Heart right ventricle (tissue), 16 donors: ENCODE results near the gene C11orf68. TPM values are rescaled to one million over a fixed set of nuclear protein-coding genes. Genes with fewer than 3 reads are reported as not detected.

Source experiments
- ATAC-seq, 8 donors: fragments of 200-7000 bp; cut with Tn5 transposase; one replicate each; pipeline ENCODE4 v1.9.1; 2020; ENCODE audit warnings: mild to moderate bottlenecking in 8 of 8, moderate library complexity in 8 of 8, moderate number of reproducible peaks in 1 of 8
- DNase-seq, 2 donors: peaks; one replicate each; pipeline ENCODE4 v3.0.0-alpha.2; 2020
- H3K27ac ChIP-seq, 10 donors: fragments of 200-600 bp; sonication (generic) in 2 of 10; one replicate each; pipeline versions ENCODE4 v1.5.0 to v1.8.0; 2020 to 2022; ENCODE audit warnings: mild to moderate bottlenecking in 3 of 10
- H3K27me3 ChIP-seq, 7 donors: fragments of 200-600 bp; one replicate each; pipeline ENCODE4 v1.8.0; 2021 to 2022; ENCODE audit warnings: mild to moderate bottlenecking in 2 of 7
- H3K36me3 ChIP-seq, 9 donors: fragments of 200-600 bp; sonication (generic) in 1 of 9; one replicate each; pipeline versions ENCODE4 v1.5.0 to v1.8.0; 2020 to 2022; ENCODE audit warnings: mild to moderate bottlenecking in 2 of 9
- H3K4me1 ChIP-seq, 9 donors: fragments of 200-600 bp; sonication (generic) in 1 of 9; one replicate each; pipeline versions ENCODE4 v1.5.0 to v1.8.0; 2020 to 2022; ENCODE audit warnings: mild to moderate bottlenecking in 4 of 9
- H3K4me3 ChIP-seq, 10 donors: fragments of 200-600 bp; sonication (generic) in 2 of 10; one replicate each; pipeline versions ENCODE4 v1.5.0 to v1.8.0; 2020 to 2022; ENCODE audit warnings: mild to moderate bottlenecking in 7 of 10, moderate library complexity in 2 of 10
- H3K9me3 ChIP-seq, 11 donors: fragments of 200-600 bp in 10 of 11; sonication (generic) in 2 of 11; one replicate each; pipeline versions ENCODE4 v1.5.0 to v1.8.0; 2013 to 2022; ENCODE audit warnings: mild to moderate bottlenecking in 2 of 11, control low read depth in 1 of 11, moderate library complexity in 1 of 11
- WGBS, 2 donors: extraction: QIAGEN DNeasy Blood & Tissue Kit; methylation state at CpG; one replicate each; pipeline ENCODE4 v1.1.7; 2013; ENCODE audit warnings: inconsistent platforms in 1 of 2; 5-methylcytosine and 5-hydroxymethylcytosine counted together
- intact Hi-C, 10 donors: fragments of 100-400 bp; cut with DNase I; formaldehyde crosslinking; loops; one replicate each; pipeline versions ENCODE4 v1.11.1 to v1.14.2; 2022
- polyA plus RNA-seq, 2 donors: library from polyadenylated mRNA; stranded (reverse); fragments of 200-250 nt; gene quantifications; one replicate each; pipeline ENCODE4 v1.2.3, GENCODE V29; 2013
- total RNA-seq, 10 donors: library from RNA; stranded (reverse); fragmentation: NEBNext Ultra II Directional in 3 of 10; extraction: Animal tissue kit (Norgen Biotek cat#: 25700) in 3 of 10; gene quantifications; one replicate each; pipeline versions ENCODE4 v1.2.1 to v1.2.4, GENCODE V29; 2021 to 2023
- TF ChIP-seq, protein P1 (sequence below), 9 donors: fragments of 200-600 bp; sonication (generic) in 2 of 9; IDR thresholded peaks; one replicate each; pipeline versions ENCODE4 v1.5.0 to v1.8.0; 2021 to 2022; ENCODE audit warnings: antibody characterized with exemption in 9 of 9, mild to moderate bottlenecking in 5 of 9, moderate library complexity in 1 of 9
- donor health status: Arrhythmogenic right ventricular cardiomyopathy.
- donor health status: ischemic (EF 13 %, LVEDD 7.1; RV severe dilation, severe dysfunction).
- donor health status: healthy with polysubstance abuse.
- donor health status: DM: no; HTN: yes; CAD: no.
- donor health status: DM: no; HTN: no; CAD: no.
- donor health status: ischemic (EF 25% LVEDD 6.9; RV normal size, moderate dysfunction).
- donor health status: ischemic (EF 25% LVEDD 5.7; RV mildly dilated, moderate dysfunction).
- donor health status: healthy.
- donor health status: DM: yes; HTN: yes; CAD: no.
- donor health status: Ischemic cardiomyopathy.
- donor health status: ischemic (EF 35%, LVEDD 5.7; RV mildly dilated, moderate dysfunction).
- donor health status: nonischemic (EF 11% LVEDD 7.7; RV severe dilation, severe dysfunction).
- donor health status: DM: yes; HTN: yes; CAD: no.
- donor health status: PGD.
- donor health status: ischemic (EF 29% LVEDD 5.4; RV normal size, mild dysfunction).
- donor health status: nonischemic (EF 23%, LVEDD 6.1; RV moderate dilation, normal function).

C11orf68 gene
- total and polyA plus RNA-seq, 12 donors: 35.7 to 49.2 (median 40.9) TPM

DNA sequence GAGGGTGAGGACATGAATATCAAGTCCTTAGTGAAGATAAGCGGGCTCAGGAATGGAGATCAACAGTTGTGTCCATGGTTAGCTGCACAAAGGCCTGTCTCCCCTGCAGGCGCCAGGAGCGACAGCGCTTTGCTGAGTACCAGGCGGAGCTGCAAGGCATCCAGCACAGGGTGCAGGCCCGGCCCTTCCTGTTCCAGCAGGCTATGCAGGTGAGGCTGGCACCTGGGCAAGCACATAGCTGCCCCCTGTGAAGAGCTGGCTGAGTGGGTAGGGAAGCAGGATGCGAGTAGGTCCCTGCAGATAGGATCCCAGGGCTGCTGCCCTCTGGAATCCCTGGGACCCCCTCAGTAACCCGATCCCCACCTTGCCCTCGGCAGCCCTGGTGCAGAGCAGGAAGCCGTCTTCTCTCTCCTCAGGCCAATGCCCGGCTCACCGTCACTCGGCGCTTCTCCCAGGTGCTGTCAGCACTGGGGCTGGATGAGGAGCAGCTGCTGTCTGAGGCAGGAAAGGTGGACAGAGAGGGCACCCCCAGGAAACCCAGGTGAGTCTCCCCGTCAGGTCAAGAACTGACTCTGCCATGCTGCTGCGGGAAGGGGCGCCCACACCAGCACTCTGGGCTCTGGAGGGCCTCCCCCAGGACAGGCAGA is 40.0 kb upstream of the C11orf68 start:
- H3K9me3 ChIP-seq: no peaks in the 10 kb centered on the region
- ATAC-seq: no peak
- H3K4me3 ChIP-seq: no peak overlapping the region
- TF ChIP-seq, protein P1, sequence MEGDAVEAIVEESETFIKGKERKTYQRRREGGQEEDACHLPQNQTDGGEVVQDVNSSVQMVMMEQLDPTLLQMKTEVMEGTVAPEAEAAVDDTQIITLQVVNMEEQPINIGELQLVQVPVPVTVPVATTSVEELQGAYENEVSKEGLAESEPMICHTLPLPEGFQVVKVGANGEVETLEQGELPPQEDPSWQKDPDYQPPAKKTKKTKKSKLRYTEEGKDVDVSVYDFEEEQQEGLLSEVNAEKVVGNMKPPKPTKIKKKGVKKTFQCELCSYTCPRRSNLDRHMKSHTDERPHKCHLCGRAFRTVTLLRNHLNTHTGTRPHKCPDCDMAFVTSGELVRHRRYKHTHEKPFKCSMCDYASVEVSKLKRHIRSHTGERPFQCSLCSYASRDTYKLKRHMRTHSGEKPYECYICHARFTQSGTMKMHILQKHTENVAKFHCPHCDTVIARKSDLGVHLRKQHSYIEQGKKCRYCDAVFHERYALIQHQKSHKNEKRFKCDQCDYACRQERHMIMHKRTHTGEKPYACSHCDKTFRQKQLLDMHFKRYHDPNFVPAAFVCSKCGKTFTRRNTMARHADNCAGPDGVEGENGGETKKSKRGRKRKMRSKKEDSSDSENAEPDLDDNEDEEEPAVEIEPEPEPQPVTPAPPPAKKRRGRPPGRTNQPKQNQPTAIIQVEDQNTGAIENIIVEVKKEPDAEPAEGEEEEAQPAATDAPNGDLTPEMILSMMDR (IDR thresholded peaks at IDR 0.05): no peak
- peaks cover 0 to 7% (median 0%) of the 10 kb centered on the region in 9 donors for H3K36me3 ChIP-seq
- no peak for DNase-seq
- 69 to 71% methylated on average over 17 of the region's 17 CpGs for WGBS, 2 donors
- H3K27ac ChIP-seq: no peak overlapping the region
- peaks cover 6 to 30% (median 23%) of the 10 kb centered on the region in 9 donors for H3K4me1 ChIP-seq
- intact Hi-C loops: no loop called here
- peaks cover 0 to 12% (median 5%) of the 10 kb centered on the region in 7 donors for H3K27me3 ChIP-seq

DNA sequence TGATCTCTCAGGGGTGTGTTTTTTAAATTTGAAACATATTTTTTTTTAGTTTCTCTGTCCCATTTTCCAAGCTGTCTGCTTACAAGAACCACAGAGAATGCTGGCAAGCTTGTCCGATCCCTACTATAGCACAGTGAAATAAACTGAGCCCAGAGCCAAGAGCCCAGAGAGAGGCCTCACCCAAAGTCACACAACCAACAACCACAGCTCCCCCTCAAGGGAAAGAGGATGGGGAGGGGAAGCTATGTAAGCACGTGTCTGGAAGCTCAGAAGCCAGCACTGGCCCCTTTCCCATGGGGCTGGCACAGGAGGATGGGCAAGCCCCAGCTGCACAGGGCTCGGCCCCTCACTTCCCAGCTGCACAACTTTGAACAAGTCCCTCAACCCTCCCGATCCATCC is 39.4 kb upstream of the C11orf68 start:
- no peak for DNase-seq
- H3K36me3 ChIP-seq: peaks cover 0 to under 1% (median 0%) of the 10 kb centered on the region in 9 donors
- no peaks in the 10 kb centered on the region for H3K9me3 ChIP-seq
- 55 to 65% methylated on average over 4 of the region's 4 CpGs for WGBS, 2 donors
- no peak overlapping the region for H3K27ac ChIP-seq
- ATAC-seq: no peak
- peaks cover 0 to 18% (median 8%) of the 10 kb centered on the region in 7 donors for H3K27me3 ChIP-seq
- no peak overlapping the region for H3K4me3 ChIP-seq
- TF ChIP-seq, protein P1 (IDR thresholded peaks at IDR 0.05): no peak
- peaks cover 3 to 24% (median 17%) of the 10 kb centered on the region in 9 donors for H3K4me1 ChIP-seq
- intact Hi-C loops: no loop called here

DNA sequence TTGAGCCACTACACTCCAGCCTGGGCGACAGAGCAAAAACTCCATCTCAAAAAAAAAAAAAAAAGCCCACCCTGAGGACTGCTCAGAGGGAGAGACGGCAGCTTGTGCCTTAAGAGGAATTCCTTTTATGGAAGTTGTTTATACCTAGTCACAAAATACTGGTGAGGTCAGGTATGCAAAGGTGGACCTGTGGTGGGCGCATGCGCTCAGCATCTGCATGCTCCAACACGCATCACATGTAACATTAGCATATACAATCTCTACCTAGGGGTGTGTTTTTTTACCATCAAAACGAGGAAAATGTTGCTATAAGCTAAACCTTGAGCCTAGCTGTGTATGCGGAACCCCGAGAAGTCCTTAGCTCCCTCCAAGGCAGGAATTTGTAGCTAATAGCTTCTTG is 35.9 kb upstream of the C11orf68 start:
- Histone ChIP-seq H3K4me1 (peaks cover 0 to 5% (median 0%) of the 10 kb centered on the region in 9 donors), H3K27ac (no peak overlapping the region), H3K27me3 (peaks cover 0 to 18% (median 8%) of the 10 kb centered on the region in 7 donors), H3K4me3 (no peak overlapping the region), H3K36me3 (no peaks in the 10 kb centered on the region), H3K9me3 (no peaks in the 10 kb centered on the region)
- intact Hi-C loops: no loop called here
- TF ChIP-seq, protein P1 (IDR thresholded peaks at IDR 0.05): no peak
- ATAC-seq: no peak
- DNase-seq: no peak
- 72 to 78% methylated on average over 8 of the region's 8 CpGs for WGBS, 2 donors

DNA sequence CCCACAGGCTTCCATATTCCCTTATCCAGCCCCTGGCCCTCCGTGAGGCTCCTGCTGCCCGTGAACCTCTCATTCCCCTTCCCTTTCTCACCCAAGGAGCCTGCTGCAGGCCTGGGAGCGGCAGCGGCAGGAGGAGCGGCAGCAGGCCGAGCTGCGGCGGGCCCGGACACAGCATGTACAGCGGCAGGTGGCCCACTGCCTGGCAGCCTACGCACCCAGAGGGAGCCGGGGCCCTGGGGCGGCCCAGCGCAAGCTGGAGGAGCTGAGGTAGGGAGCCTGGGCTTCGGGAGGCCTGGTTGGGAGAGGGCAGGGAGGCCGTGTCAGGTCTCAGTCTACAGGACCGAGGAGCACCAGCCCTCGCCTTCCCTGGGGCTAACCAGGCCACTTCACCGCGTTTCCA is 34.6 kb upstream of the C11orf68 start:
- 81 to 84% methylated on average over 19 to 20 of the region's 20 CpGs for WGBS, 2 donors
- TF ChIP-seq, protein P1 (IDR thresholded peaks at IDR 0.05): no peak

More for the DNA sequence above, 34.6 kb upstream of the C11orf68 start:
- intact Hi-C loops: no loop called here
- H3K9me3 ChIP-seq: no peaks in the 10 kb centered on the region
- no peaks in the 10 kb centered on the region for H3K36me3 ChIP-seq
- peaks cover 0 to 18% (median 8%) of the 10 kb centered on the region in 7 donors for H3K27me3 ChIP-seq
- no peak overlapping the region for H3K4me3 ChIP-seq
- no peak for ATAC-seq
- no peak overlapping the region for H3K27ac ChIP-seq
- H3K4me1 ChIP-seq: peaks cover 0 to 5% (median 0%) of the 10 kb centered on the region in 9 donors
- DNase-seq: no peak
